A673 (cell line): ENCODE measurements around the gene MBD5.

Source experiments
- CTCF ChIP-seq: fragments of 300-800, 200-600 bp; sonication (generic); conservative IDR thresholded peaks from 2 replicates; pipeline ENCODE4 v1.5.1; 2017; ENCODE audit warnings: low read depth, mild to moderate bottlenecking, antibody characterized with exemption, low read length, moderate library complexity, mixed read lengths
- EZH2 ChIP-seq: fragments of 200-600 bp; sonication (generic); IDR thresholded peaks from 2 replicates; pipeline ENCODE4 v1.6.1; 2017; ENCODE audit warnings: borderline replicate concordance, low read depth, mild to moderate bottlenecking, mixed read lengths, antibody characterized with exemption, low read length; ENCODE audit not compliant: poor library complexity, severe bottlenecking

GRCh38 chr2:148524519-148524919 lies 503.6 kb downstream of the MBD5 start:
- no peak for TF ChIP-seq CTCF
- TF ChIP-seq EZH2: no peak
